HG03097 (cell line): Measurements from ENCODE around the gene RARS1.
A peak's percentile ranks its signal among the peaks of the same experiment; 100 is the strongest.

Experiments used
- ATAC-seq: cut with Tn5 transposase; IDR thresholded peaks from one replicate; pipeline ENCODE4 v1.9.1; 2021; ENCODE audit not compliant: unreplicated experiment, low FRiP score

RARS1 gene

GRCh38 chr5:168486136-168486879, at the start of gene RARS1:
RARS1 (plus strand) TSS chr5:168486471; CDS start chr5:168486499, 28 bp downstream.
- ATAC-seq: peak; percentile 90

- no peak for ATAC-seq
These were observed 47.9 kb upstream of the RARS1 start for GRCh38 chr5:168438349-168438748.

- no peak for ATAC-seq
These were observed 42.7 kb upstream of the RARS1 start for GRCh38 chr5:168443533-168443932.

- ATAC-seq: no peak
These were observed 42.1 kb upstream of the RARS1 start for GRCh38 chr5:168443950-168444700.

GRCh38 chr5:168446983-168447619, 39.2 kb upstream of the RARS1 start:
- ATAC-seq: no peak

GRCh38 chr5:168447808-168448207, 38.5 kb upstream of the RARS1 start:
- ATAC-seq: no peak

- ATAC-seq: no peak
These were observed 37.1 kb upstream of the RARS1 start for GRCh38 chr5:168449166-168449565.

GRCh38 chr5:168451565-168451964, 34.7 kb upstream of the RARS1 start:
- ATAC-seq: no peak

- ATAC-seq: no peak
These were observed 31.1 kb upstream of the RARS1 start for GRCh38 chr5:168455201-168455600.

- no peak for ATAC-seq
These were observed 28.7 kb upstream of the RARS1 start for GRCh38 chr5:168457542-168457941.

- no peak for ATAC-seq
These were observed 25.7 kb upstream of the RARS1 start for GRCh38 chr5:168460606-168461005.

GRCh38 chr5:168463081-168463480, 23.2 kb upstream of the RARS1 start:
- ATAC-seq: no peak

GRCh38 chr5:168464214-168464613, 22.1 kb upstream of the RARS1 start:
- ATAC-seq: peak; percentile 86

GRCh38 chr5:168464641-168465040, 21.6 kb upstream of the RARS1 start:
- no peak for ATAC-seq

- no peak for ATAC-seq
These were observed 18.4 kb upstream of the RARS1 start for GRCh38 chr5:168467755-168468330.

- ATAC-seq: no peak
These were observed 17.4 kb upstream of the RARS1 start for GRCh38 chr5:168468836-168469235.

- no peak for ATAC-seq
These were observed 16.5 kb upstream of the RARS1 start for GRCh38 chr5:168469816-168470215.

GRCh38 chr5:168471785-168472184, 14.5 kb upstream of the RARS1 start:
- no peak for ATAC-seq

GRCh38 chr5:168472329-168472728, 13.9 kb upstream of the RARS1 start:
- ATAC-seq: no peak

GRCh38 chr5:168474319-168474718, 12.0 kb upstream of the RARS1 start:
- ATAC-seq: no peak

- no peak for ATAC-seq
These were observed 9.2 kb upstream of the RARS1 start for GRCh38 chr5:168477060-168477459.
